ENCODE measurements around the gene TANK.
A peak's percentile ranks its signal among the peaks of the same experiment; 100 is the strongest.
"Not testable (repeated sequence)": the region's sequence is repeated elsewhere in the genome, so short reads cannot be mapped to it uniquely, and the experiment has no call there.

Gene TANK

GRCh38 chr2:161237392-161238264, 77.4 kb downstream of the TANK start:
- H3K4me3 ChIP-seq (ENCODE audit: low read length) = peak overlapping the region; percentile 84
- peak overlapping the region; percentile 71 for H3K9ac ChIP-seq (ENCODE audit: low read length)
- peaks cover 15% of the 10 kb centered on the region for H3K36me3 ChIP-seq (ENCODE audit: control insufficient read depth, insufficient read depth, low read length, severe bottlenecking)
- no peaks in the 10 kb centered on the region for H3K27me3 ChIP-seq (replicated peaks; ENCODE audit: control insufficient read depth, insufficient read depth, low read length)
- DNase-seq (ENCODE audit: low read depth) = peak; percentile 71
- H3K4me1 ChIP-seq (ENCODE audit: control insufficient read depth, insufficient read depth, low read length) = peaks cover 12% of the 10 kb centered on the region
- no peaks in the 10 kb centered on the region for H3K9me3 ChIP-seq (ENCODE audit: control insufficient read depth, low read length)

- no peak for DNase-seq (ENCODE audit: low read depth)
- H3K9me3 ChIP-seq (ENCODE audit: control insufficient read depth, low read length) = no peaks in the 10 kb centered on the region
- no peaks in the 10 kb centered on the region for H3K27me3 ChIP-seq (replicated peaks; ENCODE audit: control insufficient read depth, insufficient read depth, low read length)
- peak overlapping the region; percentile 84 for H3K4me3 ChIP-seq (ENCODE audit: low read length)
- H3K4me1 ChIP-seq (ENCODE audit: control insufficient read depth, insufficient read depth, low read length) = peaks cover 12% of the 10 kb centered on the region
- H3K36me3 ChIP-seq (ENCODE audit: control insufficient read depth, insufficient read depth, low read length, severe bottlenecking) = peaks cover 11% of the 10 kb centered on the region
- H3K9ac ChIP-seq (ENCODE audit: low read length) = peak overlapping the region; percentile 71
Observed at GRCh38 chr2:161238265-161238559, 78.0 kb downstream of the TANK start.

GRCh38 chr2:161238560-161239325, 78.5 kb downstream of the TANK start:
- Histone ChIP-seq H3K4me3 (ENCODE audit: low read length) (peak overlapping the region; percentile 84), H3K9me3 (ENCODE audit: control insufficient read depth, low read length) (no peaks in the 10 kb centered on the region), H3K4me1 (ENCODE audit: control insufficient read depth, insufficient read depth, low read length) (peaks cover 12% of the 10 kb centered on the region), H3K36me3 (ENCODE audit: control insufficient read depth, insufficient read depth, low read length, severe bottlenecking) (peaks cover 11% of the 10 kb centered on the region), H3K27me3 (replicated peaks; ENCODE audit: control insufficient read depth, insufficient read depth, low read length) (no peaks in the 10 kb centered on the region), H3K9ac (ENCODE audit: low read length) (peak overlapping the region; percentile 71)
- DNase-seq (ENCODE audit: low read depth) = peak; percentile 72

GRCh38 chr2:161239326-161240109, 79.3 kb downstream of the TANK start:
- Histone ChIP-seq H3K4me1 (ENCODE audit: control insufficient read depth, insufficient read depth, low read length) (peaks cover 12% of the 10 kb centered on the region), H3K9me3 (ENCODE audit: control insufficient read depth, low read length) (no peaks in the 10 kb centered on the region), H3K36me3 (ENCODE audit: control insufficient read depth, insufficient read depth, low read length, severe bottlenecking) (peaks cover 11% of the 10 kb centered on the region), H3K27me3 (replicated peaks; ENCODE audit: control insufficient read depth, insufficient read depth, low read length) (no peaks in the 10 kb centered on the region), H3K9ac (ENCODE audit: low read length) (peak overlapping the region; percentile 71), H3K4me3 (ENCODE audit: low read length) (no peak overlapping the region)
- DNase-seq (ENCODE audit: low read depth) = no peak

GRCh38 chr2:161241894-161242293, 81.7 kb downstream of the TANK start:
- peaks cover 12% of the 10 kb centered on the region for H3K4me1 ChIP-seq (ENCODE audit: control insufficient read depth, insufficient read depth, low read length)
- no peak overlapping the region for H3K9ac ChIP-seq (ENCODE audit: low read length)
- no peak overlapping the region for H3K4me3 ChIP-seq (ENCODE audit: low read length)
- no peaks in the 10 kb centered on the region for H3K27me3 ChIP-seq (replicated peaks; ENCODE audit: control insufficient read depth, insufficient read depth, low read length)
- H3K9me3 ChIP-seq (ENCODE audit: control insufficient read depth, low read length) = no peaks in the 10 kb centered on the region
- DNase-seq (ENCODE audit: low read depth) = no peak
- H3K36me3 ChIP-seq (ENCODE audit: control insufficient read depth, insufficient read depth, low read length, severe bottlenecking) = no peaks in the 10 kb centered on the region

- H3K36me3 ChIP-seq (ENCODE audit: control insufficient read depth, insufficient read depth, low read length, severe bottlenecking) = no peaks in the 10 kb centered on the region
- no peaks in the 10 kb centered on the region for H3K9me3 ChIP-seq (ENCODE audit: control insufficient read depth, low read length)
- H3K9ac ChIP-seq (ENCODE audit: low read length) = no peak overlapping the region
- no peaks in the 10 kb centered on the region for H3K27me3 ChIP-seq (replicated peaks; ENCODE audit: control insufficient read depth, insufficient read depth, low read length)
- no peaks in the 10 kb centered on the region for H3K4me1 ChIP-seq (ENCODE audit: control insufficient read depth, insufficient read depth, low read length)
- no peak overlapping the region for H3K4me3 ChIP-seq (ENCODE audit: low read length)
- no peak for DNase-seq (ENCODE audit: low read depth)
Observed at GRCh38 chr2:161243312-161243711, 83.1 kb downstream of the TANK start.

GRCh38 chr2:161243905-161244304, 83.7 kb downstream of the TANK start:
- Histone ChIP-seq H3K9ac (ENCODE audit: low read length) (no peak overlapping the region), H3K4me3 (ENCODE audit: low read length) (no peak overlapping the region), H3K9me3 (ENCODE audit: control insufficient read depth, low read length) (no peaks in the 10 kb centered on the region), H3K27me3 (replicated peaks; ENCODE audit: control insufficient read depth, insufficient read depth, low read length) (no peaks in the 10 kb centered on the region), H3K4me1 (ENCODE audit: control insufficient read depth, insufficient read depth, low read length) (no peaks in the 10 kb centered on the region), H3K36me3 (ENCODE audit: control insufficient read depth, insufficient read depth, low read length, severe bottlenecking) (no peaks in the 10 kb centered on the region)
- DNase-seq (ENCODE audit: low read depth) = no peak

- not testable (repeated sequence) for DNase-seq (ENCODE audit: low read depth); H3K4me3 ChIP-seq (ENCODE audit: low read length); H3K9ac ChIP-seq (ENCODE audit: low read length); H3K36me3 ChIP-seq (ENCODE audit: control insufficient read depth, insufficient read depth, low read length, severe bottlenecking); H3K9me3 ChIP-seq (ENCODE audit: control insufficient read depth, low read length); H3K27me3 ChIP-seq (replicated peaks; ENCODE audit: control insufficient read depth, insufficient read depth, low read length); H3K4me1 ChIP-seq (ENCODE audit: control insufficient read depth, insufficient read depth, low read length)
Observed at GRCh38 chr2:161244387-161245260, 84.4 kb downstream of the TANK start.

GRCh38 chr2:161245261-161245553, 85.0 kb downstream of the TANK start:
- Histone ChIP-seq H3K9me3 (ENCODE audit: control insufficient read depth, low read length) (no peaks in the 10 kb centered on the region), H3K9ac (ENCODE audit: low read length) (no peak overlapping the region), H3K4me3 (ENCODE audit: low read length) (no peak overlapping the region), H3K27me3 (replicated peaks; ENCODE audit: control insufficient read depth, insufficient read depth, low read length) (no peaks in the 10 kb centered on the region), H3K4me1 (ENCODE audit: control insufficient read depth, insufficient read depth, low read length) (no peaks in the 10 kb centered on the region), H3K36me3 (ENCODE audit: control insufficient read depth, insufficient read depth, low read length, severe bottlenecking) (no peaks in the 10 kb centered on the region)
- DNase-seq (ENCODE audit: low read depth) = no peak

- Histone ChIP-seq H3K4me3 (ENCODE audit: low read length) (no peak overlapping the region), H3K9me3 (ENCODE audit: control insufficient read depth, low read length) (no peaks in the 10 kb centered on the region), H3K36me3 (ENCODE audit: control insufficient read depth, insufficient read depth, low read length, severe bottlenecking) (no peaks in the 10 kb centered on the region), H3K4me1 (ENCODE audit: control insufficient read depth, insufficient read depth, low read length) (no peaks in the 10 kb centered on the region), H3K9ac (ENCODE audit: low read length) (no peak overlapping the region), H3K27me3 (replicated peaks; ENCODE audit: control insufficient read depth, insufficient read depth, low read length) (no peaks in the 10 kb centered on the region)
- no peak for DNase-seq (ENCODE audit: low read depth)
Observed at GRCh38 chr2:161245671-161246070, 85.4 kb downstream of the TANK start.

Data from adipocyte (in vitro differentiated cells).